GM21576 (cell line): Measurements from ENCODE around the gene GIPC3.

ENCODE experiments used
- ATAC-seq: cut with Tn5 transposase; IDR thresholded peaks from one replicate; pipeline ENCODE4 v1.9.1; 2021; ENCODE audit warnings: mild to moderate bottlenecking, moderate library complexity; ENCODE audit not compliant: unreplicated experiment

The GIPC3 gene

DNA sequence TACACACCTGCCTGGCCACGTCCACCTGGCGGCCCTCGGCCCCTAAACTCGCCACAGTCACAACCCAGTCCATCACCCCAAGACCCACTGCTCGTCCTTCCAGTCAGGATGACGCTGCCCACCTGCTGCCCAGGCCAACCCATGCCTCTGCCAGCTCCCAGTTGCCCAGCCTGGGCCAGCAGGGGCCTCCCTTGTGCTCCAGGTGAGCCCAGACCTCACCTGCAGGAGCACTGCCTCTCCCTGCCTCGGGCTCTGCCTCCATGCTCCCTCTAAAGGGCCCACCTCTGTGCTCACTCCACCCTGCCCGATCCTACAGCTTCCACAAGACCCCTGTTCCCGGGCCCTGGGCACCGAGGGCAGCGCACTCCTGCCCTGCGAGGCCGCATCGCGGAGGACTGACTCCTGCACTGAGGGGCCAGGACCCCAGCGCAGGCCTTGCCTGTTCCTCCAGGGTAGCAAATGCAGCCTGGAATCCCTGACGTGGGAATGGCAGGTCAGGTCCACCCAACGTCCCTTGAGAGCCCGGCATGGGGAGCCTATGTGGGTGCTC lies 49.3 kb downstream of the GIPC3 start:
- no peak for ATAC-seq

DNA sequence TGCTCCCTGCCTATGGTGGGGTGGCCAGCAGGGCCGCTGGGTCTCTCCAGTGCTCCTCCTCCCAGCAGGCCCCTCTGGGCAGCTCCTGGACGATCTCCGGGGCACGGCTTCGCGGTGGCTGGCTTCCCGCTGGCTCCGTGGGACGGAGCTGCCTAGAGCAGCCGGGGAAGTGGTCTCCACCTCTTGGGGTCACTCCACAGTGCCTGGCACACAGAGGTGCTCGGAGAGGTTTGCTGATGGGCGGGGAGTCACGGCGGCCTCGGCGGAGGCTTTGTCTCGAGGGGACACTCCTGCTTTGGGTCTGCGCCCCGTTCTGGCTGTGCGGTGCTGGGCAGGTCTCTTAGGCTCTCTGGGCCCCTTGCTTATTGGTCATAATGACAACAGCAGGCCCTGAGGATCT lies 51.2 kb downstream of the GIPC3 start:
- ATAC-seq: no peak

DNA sequence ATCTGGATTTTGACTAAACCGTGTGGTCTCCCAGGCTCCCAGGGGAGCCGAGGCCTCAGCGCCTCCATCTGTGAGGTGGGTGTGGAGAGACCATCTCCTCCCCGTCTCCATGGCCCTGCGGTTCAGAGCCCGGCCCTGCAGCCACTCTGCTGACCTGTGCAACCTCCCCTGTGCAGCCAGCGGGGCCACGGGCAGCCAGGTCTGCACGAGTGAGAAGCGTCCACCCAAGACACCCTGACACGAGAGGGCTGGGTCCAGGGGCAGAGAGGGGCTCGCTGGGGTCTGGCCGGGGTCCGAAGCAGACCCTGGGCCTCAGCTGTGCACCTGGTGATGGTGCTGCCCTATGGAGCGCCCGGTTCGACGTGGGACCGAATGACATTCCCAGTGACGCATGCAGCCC lies 51.7 kb downstream of the GIPC3 start:
- no peak for ATAC-seq

DNA sequence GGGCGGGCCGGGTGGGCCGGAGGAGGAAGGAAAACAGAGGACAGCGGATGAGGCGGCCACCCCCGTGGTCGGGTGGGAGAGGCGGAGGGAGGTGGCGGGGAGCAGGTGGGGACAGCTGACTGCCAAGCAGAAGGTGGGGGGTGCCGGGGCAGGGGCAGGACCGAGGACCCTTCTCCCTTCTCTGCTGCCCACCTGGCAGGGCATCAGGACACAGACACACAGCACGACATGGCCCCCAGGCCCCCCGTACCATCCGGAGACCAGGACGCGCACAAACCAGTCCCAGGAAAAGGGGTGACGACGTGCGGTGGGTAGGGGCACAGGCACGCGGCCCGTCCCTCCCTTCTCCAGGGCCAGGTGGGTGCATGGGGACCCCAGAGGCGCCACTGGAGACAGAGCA lies 52.3 kb downstream of the GIPC3 start:
- ATAC-seq: no peak

DNA sequence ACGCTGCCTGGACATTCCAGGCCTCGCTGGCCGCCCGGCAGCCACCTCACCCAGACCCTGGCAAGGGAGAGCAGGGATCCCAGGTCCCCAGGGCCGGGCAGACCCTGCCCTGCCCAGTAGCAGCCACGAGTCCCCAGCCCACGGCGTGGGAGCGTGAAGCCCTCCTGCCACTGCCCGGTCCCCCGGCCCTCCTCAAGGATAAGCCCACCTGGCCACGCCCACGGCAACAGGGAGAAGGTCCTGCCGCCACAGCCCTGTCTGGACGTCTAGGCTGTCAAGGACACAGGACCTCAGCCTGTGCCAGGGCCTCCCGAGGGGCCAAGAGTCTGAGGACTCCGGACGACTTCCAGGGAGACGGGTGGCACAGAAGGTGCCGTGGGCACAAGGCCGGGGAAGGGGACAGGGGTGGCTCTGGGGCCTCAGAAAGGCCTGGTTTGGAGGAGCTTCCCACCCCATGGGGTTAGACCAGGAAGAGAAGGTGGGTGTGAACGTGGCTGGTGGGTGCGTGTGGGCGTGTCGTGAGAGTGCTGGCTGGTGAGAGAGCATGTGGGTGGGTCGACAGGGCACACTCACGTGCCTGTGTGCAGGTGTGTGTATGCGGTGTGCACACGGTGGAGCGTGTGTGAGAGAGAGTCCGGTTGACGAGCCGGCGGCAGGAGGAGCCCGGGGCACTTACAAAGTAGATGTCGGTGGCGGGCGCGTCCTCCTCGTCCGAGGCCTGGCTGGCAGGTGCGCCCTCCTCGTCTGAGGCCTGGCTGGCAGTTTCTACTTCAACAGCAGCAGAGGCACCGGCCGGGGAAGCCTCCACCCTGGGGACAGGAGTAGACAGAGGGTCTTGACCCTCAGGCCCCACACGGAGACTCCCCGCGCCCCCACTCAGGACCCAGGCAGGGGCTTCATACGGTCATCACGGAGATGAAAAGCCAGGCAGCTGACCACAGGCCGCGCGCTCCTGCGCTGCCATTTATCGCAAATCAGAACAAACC lies 53.2 kb downstream of the GIPC3 start:
- ATAC-seq: no peak

DNA sequence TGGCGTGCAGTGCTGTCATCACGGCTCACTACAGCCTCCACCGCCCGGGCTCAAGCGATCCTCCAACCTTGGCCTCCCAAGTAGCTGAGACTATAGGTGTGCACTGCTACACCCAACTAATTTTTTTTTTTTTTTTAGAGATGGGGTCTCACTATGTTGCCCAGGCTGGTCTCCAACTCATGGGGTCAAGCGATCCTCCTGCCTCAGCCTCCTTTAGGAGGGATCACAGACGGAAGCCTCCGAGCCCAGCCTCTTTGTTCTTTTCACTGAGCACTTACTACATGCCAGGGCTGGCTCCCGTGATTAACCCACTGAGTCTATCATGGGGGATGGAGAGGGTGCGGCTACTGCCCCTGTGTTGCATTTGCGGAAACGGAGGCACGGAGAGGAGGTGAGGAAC lies 54.2 kb downstream of the GIPC3 start:
- ATAC-seq: no peak

DNA sequence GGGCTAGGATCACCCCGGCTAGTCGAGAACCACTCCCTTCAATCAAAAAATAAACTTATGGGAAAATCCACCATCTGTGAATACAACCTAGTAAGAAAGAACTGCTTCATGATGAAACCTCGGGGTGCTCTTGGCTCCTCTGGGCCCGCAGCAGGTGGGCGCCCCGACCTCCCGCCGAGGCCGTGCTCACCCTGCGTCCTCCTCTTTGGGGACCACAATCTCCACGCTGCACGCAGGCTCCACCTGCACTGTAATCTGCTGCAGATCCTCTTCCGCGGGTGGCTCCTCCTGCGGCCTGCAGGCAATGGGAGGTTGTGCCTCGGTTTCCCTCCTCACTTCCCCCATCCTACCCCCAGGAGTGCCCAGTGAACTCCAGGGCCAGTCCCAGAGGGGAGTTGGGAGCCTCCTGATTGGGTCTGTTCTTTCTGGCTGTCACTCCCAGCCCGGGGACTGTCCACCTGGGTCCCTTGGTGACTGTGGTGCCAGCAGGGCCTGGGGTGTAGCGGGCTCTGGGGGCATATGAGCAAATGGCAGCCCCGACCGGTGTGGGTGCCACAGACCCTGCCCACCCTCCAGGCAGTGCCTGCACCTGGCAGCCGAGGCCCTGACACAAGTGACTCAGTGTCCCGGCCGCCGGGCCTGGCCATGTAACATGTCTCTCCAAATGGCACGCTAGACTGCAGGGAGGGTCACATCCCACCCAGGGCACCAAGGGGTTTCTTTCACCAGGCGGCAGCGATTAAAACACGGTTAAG lies 56.4 kb downstream of the GIPC3 start:
- no peak for ATAC-seq

DNA sequence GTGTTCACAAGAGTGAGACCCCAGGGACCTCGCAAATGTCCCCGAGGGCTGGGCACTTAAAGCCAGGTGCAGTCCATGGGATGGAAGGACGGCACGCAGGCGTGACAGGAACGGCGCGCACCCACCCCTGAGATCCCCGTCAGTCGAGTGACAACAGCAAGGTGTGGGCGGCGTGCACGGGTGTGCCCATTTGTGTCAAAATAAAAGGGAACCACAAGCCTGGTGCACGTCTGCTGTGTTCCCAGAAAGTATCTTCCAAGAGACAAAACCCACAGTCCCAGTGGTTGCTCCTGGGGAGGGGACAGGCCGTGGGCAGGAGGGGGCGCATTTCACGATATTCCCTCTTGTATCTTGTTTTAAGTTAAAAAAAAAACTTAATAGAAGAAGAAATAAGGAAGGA lies 57.0 kb downstream of the GIPC3 start:
- ATAC-seq: no peak
